NCI-H510A treated with DMSO at 0.1 percent for 48 hours (cell line): ENCODE measurements around the gene FRAT1.

Experiments used
- DNase-seq: peaks from one replicate; lab custom pipeline; 2025; lab: John Stamatoyannopoulos, UW

The FRAT1 gene

DNA sequence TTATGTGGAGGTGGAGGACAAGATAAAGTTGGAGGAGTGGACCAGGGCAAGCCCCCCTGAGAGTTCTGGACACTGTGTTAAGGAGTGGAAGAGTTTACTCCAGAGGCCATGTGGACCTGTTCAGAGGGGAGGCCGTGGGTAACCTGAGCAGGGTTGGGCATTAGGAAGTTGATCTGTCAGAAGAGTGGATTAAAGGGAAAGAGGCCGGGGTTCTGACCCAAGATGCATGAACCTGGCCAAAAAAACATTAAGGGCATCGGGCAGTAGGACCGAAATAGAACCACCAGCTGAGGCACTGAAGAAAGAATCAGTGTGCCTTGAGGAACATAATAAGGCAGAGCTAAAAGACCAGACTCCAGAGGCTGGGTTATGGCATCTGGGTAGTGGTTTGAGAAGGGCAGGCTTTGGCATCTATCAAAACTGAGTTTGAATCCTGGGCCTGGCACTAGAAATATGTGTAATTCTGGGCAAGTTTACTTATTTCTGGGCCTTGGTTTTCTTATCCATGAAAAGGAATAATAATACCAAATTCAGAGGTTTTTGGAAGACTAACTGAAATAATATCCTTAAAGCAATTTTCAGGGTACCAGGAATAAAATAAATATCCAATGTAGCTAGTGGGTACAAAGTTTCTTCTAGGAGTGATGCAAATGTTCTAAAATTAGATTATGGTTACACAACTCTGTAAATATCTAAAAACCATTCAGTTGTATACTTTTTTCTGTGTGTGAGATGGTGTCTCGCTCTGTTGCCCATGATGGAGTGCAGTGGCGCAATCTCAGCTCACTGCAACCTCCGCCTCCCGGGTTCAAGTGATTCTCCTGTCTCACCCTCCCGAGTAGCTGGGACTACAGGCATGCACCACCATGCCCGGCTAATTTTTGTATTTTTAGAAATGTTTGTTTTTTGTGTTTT lies 10.9 kb upstream of the FRAT1 start:
- DNase-seq: no peak

DNA sequence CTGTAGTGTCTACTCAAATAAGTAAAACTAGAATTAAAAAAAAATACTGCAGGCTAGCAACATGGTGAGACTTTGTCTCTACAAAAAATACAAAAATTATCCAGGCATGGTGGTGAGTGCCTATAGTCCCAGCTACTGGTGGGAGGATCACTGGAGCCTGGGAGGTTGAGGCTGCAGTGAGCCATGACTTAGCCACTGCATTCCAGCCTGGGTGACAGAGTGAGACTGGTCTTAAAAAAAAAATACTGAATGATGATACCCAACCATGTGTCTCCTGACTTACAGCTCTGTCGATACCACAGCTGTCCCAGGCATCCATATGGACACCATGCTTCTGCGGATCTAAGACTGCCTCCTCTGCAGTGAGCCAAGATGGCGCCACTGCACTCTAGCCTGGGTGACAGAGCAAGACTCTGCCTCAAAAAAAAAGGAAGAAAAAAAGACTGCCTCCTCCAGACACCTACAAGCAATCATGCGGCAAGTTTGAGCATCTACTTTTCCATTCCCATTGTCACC lies 7.9 kb upstream of the FRAT1 start:
- no peak for DNase-seq

DNA sequence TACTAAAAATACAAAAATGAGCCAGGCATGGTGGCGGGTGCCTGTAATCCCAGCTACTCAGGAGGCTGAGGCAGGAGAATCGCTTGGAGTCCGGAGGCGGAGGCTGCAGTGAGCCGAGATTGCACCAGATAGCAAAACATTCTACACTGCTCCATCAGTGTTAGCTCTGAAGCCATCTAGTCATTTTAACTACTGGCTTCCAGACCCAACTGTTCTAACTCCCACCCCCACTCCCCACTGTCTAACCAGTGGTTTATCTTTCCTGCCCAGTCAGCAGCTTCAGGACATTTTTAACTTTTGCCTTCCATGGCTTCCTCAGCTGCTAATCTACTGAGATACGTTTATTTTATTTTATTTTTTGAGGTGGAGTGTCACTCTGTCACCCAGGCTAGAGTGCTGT lies 6.2 kb upstream of the FRAT1 start:
- no peak for DNase-seq

DNA sequence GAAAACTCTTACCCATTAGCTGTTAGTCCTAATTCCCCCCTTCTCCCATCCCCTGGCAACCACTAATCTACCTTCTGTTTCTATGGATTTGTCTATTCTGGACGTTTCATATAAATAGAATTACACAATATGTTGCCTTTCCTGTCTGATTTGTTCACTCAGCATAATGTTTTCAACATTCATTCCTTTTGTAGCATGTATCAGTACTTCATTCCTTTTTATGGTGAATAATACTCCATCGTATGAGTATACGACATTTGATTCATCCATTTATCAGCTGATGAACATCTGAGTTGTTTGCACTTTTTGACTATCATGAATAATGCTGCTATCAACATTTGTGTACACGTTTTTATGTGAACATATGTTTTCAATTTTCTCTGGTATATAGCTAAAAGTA lies 4.4 kb upstream of the FRAT1 start:
- no peak for DNase-seq

DNA sequence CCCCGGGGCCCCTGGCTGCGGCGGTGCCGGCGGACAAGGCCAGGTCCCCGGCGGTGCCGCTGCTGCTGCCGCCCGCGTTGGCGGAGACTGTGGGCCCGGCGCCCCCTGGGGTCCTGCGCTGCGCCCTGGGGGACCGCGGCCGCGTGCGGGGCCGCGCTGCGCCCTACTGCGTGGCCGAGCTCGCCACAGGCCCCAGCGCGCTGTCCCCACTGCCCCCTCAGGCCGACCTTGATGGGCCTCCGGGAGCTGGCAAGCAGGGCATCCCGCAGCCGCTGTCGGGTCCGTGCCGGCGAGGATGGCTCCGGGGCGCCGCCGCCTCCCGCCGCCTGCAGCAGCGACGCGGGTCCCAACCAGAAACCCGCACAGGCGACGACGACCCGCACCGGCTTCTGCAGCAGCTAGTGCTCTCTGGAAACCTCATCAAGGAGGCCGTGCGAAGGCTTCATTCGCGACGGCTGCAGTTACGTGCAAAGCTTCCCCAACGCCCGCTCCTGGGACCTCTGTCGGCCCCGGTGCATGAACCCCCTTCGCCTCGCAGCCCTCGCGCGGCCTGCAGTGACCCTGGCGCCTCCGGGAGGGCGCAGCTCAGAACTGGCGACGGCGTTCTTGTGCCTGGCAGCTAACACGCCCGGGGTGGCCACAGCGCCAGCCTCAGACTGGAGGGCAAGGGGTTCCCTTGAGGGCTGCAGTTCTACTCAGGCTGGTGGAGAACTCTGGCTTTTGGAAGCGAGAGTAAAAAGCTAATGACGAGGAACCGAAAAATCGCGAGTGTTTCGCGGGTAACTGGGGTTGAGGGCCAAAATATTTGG lies 804 bp downstream of the FRAT1 start:
- DNase-seq: peak; percentile 27

DNA sequence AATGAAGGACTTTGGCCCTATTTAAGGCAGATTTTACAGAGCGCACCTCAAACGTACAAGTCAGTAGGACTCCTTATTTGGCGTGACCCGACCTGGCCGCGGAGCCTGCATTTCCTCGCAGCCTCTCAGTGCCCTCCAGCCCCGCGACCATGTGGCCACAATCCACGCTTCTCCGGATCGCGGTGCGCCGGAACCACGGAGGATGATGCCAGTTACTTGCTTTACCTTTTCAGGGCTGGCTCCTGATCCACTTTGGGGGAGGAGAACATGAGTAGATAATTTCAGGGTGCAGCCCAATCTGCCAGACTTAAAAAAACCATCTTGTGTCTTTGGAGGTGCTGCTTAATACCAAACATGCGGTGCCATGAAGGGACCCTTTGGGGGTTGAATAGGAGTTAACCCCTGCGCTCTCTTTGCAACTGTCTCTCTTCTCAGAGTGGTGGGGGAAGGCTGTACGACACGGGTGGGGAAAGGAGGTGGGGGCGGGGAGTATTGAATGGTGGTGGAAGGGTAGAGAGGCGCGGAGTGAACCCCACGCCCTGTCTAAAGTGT lies 1.5 kb downstream of the FRAT1 start:
- DNase-seq: no peak

DNA sequence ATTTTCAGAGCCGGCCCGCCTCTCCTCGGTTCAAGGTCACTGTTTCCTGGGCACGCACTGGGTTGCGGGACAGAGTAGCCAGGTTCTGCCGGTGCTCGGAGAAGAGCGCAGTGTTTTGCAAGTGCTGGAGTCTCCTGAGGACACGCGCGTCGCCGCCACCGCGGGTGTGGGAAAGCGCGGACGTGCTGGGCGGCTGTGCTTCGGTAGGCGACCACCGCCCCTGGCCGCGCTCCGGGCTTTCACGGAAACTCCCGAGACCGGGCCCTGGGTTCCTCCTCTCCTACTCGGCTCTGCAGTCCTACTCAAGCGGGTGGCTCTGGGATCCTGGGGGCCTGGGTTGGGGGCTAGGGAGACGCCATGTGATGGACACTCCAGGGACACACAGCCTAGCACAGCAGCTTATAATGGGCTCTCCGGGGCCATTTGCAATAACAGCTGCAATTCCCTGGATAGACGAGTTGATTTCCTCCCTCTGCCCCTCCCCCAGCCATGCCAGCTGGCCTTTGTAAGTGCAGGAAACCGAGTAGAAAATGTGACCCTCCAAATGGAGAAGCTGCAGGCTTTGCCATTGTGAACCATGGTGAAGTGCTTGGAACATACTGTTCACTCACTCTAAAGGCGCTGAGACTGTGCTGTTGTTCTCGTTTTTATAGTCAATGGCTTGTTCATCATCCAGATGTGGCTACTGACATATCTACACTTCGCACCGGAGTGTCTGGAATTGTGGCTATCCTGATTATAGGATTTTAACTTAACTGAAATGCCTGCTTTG lies 2.1 kb downstream of the FRAT1 start:
- peak; percentile 84 for DNase-seq

DNA sequence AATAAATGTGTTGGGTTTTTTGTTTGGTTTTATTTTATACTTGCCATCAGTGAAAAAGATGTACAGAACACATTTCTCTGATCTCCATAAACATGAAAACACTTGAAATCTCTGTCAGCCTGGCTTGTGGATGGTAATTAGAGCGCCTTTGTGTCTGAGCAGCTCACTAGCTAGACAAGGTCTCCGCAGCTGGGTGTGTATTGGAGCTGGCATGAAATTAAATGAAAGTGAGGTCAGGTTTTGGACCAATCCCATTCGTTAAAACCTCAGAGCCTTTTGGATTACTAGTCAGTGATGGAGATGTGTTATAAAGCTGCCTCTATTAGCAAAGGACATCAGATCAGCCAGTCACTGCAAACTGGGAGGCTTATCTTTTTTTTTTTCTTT lies 2.7 kb downstream of the FRAT1 start:
- peak; percentile 76 for DNase-seq

DNA sequence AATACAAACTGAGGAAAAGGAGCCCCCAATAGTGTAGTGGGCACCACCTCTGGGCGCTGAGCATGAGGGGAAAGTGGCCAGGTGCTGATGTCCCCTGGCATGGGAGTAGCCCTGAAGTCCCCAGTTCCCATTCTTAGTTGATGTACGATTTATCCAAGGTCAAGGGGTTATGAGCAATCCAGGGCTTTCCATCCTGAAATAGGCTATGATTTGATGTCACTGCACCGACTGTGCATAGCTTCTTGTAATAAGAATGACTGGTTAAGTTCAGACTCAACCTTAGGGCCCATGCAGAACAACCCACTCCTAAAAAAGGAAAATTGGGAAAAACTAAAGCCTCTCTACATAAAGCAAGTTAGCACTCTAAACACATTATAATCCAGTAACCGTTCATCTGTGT lies 4.4 kb downstream of the FRAT1 start:
- DNase-seq: no peak

DNA sequence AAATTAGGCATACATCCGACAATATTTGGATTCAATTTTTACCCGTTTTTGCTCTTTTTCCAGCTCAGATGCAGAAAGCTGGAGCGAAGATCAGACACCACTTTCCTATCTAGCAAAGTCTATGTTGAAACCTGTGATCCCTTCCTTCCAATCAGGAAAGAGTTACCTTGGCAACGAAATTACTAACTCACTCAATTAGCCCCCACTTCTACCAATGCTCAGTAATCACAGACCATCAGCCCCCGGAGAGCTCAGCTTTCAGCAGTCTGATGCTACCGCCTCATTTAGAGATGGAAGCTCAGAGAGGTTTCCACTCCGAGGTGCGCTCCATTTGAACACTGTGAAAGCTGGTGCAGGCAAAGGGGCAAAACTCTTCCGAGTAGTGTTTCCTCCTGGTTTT lies 6.7 kb downstream of the FRAT1 start:
- DNase-seq: no peak

DNA sequence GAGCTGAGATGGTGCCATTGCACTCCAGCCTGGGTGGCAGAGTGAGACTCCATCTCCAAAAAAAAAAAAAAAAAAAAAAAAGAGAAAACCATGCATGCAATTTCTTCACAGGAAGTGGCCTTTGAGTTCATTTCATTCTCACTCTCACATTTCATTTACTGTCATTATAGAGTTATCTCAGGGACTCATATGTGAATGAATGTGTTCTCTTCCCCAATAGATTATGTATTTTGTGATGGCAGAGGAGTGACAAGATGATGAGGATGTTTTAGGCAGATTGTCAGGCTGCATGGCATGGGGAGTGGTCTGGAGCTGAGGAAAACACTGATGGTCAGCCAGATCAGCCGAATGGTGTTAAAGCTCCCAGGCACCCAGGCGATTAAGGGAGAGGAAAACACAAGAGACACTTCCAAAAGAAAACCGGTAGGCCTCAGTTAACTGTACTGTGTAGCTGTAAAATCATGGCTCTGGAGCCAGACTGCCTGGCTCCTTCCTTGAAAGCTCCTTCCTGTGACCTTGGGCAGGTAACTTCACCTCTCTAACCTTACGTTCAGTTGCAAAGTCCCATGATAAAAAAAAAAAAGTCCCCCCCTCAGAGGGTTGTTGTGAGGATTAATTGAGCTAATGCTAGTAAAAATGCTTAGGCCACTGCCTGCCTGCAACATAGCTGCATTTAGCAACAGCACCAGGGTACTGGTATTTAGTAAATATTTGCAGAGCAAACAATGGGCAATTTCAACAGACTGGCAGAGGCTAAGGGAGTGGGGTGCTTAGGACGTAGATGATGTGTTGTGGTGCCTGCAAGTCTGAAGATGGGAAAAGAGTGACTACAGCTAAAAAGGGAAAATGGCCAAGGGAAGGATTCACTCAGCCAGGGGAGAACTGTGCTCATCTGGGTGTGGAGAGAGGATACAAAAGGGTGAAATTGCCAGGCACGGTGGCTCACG lies 8.6 kb downstream of the FRAT1 start:
- DNase-seq: peak; percentile 46

DNA sequence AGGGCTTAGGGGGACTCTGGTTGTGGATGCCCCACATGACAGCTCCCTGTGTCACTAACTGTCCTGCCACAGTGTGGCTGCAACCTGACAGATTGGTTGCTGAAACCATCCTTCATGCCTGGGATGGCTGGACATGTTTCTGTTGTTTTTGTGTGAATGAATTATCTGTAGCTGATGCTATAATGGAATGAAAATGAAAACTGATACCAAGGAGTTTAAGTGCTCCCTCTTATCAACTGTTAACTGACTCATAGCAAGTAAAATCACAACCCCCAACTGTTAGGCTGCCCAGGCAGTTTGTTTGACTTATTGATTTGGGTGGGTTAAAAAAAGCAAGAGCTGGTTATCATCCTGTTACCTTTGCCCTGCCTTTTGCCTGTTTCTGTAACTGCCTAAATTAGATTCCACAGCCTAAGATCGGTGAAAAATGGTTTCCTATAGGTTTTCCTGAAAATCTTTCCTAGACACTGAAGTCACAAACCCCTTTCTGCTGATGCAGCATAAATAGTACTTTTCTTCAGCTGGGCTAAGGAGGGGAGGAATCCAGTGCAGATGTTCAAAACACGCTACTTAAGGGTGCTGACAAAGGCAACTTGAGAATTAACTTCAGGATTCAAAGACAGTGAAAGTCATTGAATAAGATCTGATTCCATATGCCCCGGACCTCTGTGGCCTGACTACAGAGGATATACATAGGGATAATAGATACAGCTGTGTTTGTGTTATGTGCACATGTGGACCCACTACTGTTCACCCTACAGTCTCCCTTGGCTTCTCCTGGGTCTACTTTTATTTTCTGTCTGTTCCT lies 9.8 kb downstream of the FRAT1 start:
- no peak for DNase-seq

DNA sequence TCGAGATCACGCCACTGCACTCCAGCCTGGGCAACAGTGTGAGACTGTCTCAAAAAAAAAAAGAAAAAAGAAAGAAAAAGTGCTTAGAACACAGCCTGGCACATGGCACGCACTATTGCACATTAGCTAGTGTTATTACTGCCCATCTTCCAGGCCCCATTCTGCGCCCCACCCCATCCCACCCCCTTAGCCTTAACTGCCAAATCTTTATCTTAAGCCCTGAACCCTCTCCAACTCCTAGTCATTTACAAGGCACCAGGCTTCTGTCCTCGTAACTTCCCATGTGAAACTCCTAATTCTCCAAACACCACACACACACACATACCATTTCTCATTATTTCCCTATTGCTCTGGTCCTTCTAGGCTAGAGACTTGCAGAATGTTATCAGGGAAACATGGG lies 10.7 kb downstream of the FRAT1 start:
- no peak for DNase-seq

DNA sequence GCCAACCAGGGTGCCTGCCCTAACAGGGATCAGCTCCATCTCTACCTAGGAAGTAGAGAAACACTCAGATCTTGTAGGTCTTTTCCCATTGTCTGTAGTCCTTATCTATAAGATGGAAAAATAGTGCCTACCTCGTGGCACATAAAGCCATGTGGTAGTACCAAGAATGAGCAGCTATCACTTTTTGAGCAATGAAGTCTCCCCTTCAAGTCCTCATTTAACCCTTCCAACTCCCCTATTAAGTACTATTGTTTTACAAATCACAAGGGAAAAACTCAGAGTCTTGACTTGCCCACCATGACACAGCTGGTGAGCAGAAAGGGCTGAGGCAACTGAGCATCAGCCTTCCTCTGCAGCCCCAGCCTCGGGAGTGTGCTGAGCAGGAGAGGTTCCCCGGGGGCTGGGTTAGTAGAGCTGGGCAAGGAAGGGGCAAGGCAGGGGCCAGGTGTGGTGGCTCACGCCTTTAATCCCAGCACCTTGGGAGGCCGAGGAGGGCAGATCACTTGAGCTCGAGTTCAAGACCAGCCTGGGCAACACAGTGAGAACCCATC lies 12.2 kb downstream of the FRAT1 start:
- no peak for DNase-seq

DNA sequence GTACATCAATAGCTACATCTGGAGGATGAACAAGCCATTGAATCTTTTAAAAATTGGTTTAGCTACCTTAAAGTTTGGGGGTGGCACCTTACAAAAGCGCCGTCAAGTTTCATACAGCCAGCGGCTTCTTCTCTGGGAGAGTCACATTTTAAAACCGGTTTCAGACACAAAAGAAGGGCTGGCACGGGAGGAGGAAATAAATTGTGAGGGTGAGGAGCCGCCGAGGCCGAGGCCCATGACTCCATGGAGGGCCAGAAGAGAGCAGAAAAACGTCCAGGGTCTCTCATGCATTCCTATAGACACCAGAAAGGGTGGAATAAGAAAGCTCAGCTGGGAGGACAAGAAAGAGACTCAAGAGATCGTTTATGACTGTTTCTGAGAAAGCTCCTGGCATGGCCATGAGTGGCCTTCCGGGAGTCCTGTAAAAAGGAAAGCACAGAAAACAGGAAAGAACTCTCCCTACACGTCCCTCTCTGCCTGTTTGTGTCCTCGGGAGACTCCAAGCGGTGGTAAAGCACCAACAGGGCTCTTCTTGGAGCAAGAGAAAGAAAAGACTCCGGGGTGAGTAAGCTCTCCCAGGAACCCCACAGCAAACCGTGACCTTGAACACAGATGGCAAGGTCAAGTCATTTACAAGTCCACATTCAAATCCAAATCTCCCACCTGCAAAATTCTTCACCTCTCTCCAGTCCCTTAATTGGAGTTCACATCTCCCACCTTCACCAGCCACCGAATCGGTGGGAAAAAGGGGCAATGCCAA lies 13.7 kb downstream of the FRAT1 start:
- peak; percentile 44 for DNase-seq

DNA sequence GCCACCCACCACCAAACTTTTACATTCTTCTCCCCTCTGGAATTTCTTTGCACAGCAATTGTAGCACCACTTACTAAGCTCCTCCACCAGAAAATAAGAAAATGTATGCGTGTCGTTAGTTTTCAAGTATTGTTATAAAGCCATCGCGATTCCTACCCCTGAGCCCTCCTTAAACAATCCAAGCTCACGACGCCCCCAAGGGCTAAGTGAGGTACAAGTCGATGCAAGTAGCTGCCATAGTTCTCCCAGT lies 14.2 kb downstream of the FRAT1 start:
- no peak for DNase-seq

DNA sequence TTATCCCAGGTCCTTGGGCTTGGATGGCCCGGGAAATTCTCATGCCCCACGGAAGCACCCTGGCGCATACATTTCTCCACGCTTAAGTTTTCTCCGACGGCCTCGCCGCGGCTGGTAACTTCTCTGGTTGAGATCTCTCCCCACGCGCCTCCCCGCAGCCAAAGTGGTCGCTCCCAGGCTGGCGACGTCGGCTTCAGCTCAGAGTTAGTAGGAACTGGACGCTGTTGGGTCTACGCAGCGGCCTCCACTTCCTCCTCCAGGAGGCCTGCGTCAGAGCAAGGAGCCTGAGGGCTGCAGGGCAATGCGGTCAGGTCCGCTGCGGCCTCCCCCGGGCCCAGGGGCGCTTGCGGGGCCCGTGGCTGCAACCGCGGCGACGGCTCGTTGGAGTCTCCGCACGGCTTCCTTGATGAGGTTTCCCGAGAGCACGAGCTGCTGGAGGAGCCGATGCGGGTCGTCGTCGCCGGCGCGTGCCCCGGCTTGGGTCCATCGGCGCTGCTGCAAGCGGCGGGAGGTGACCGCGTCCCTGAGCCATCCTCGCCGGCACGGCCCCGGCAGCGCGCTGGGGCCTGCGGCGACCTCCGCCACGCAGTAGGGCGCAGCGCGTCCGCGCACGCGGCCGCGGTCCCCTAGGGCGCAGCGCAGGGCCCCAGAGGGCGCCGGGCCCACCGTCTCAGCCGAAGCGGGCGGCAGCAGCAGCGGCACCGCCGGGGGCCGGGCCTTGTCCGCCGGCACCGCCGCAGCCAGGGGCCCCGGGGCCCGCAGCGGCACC lies 14.7 kb downstream of the FRAT1 start:
- DNase-seq: peak; percentile 15
